Thyroid gland (tissue), 4 donors: Measurements from ENCODE around the gene SREBF1.

Source experiments
- POLR2A ChIP-seq, 2 donors: fragments of 450-650 bp; IDR thresholded peaks; one replicate each; pipeline ENCODE4 v1.6.1; 2017; ENCODE audit warnings: antibody characterized with exemption in 2 of 2, mild to moderate bottlenecking in 2 of 2, moderate library complexity in 1 of 2
- TF ChIP-seq, protein P1 (sequence below), 6 experiments: fragments of 200-600 bp in 3 of 6; fragments of 450-650 bp in 3 of 6; sonication (generic) in 3 of 6; IDR thresholded peaks; one replicate each; pipeline ENCODE4 v1.5.1; 2016 to 2019; ENCODE audit warnings: antibody characterized with exemption in 6 of 6, mild to moderate bottlenecking in 2 of 6, inconsistent platforms in 1 of 6, moderate library complexity in 1 of 6

DNA sequence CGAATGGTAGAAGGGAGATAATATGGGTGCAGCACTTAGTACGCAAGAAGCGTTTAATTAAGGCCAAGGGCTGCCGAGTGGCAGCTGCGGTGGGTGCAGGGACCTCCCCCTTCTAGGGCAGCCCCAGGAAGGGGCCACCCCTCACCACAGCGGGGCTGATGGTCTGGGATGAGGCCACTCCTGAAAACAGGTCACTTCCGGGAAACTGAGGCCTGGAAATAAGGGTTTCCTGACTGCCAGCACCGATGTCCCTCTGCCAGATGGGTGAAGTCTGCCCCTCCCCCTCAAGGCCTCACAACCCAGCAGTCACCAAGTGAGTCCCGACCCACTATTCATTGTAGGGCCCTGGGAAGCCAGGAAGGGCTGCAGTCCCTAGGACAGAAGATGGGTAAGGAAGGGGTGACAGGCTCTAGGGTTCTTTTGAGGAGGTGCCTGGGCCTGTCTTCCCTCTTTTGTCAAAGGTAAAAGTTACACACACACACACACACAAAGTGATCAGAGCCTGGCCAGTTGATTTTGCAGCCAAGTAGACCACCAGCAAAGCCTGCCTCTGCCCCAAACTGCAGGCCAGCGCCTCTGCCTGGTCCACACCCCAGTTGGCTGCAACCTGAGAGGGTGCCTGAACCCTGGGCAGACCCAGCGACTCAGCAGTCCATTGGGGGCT is 12.5 kb downstream of the SREBF1 start:
- TF ChIP-seq, protein P1, sequence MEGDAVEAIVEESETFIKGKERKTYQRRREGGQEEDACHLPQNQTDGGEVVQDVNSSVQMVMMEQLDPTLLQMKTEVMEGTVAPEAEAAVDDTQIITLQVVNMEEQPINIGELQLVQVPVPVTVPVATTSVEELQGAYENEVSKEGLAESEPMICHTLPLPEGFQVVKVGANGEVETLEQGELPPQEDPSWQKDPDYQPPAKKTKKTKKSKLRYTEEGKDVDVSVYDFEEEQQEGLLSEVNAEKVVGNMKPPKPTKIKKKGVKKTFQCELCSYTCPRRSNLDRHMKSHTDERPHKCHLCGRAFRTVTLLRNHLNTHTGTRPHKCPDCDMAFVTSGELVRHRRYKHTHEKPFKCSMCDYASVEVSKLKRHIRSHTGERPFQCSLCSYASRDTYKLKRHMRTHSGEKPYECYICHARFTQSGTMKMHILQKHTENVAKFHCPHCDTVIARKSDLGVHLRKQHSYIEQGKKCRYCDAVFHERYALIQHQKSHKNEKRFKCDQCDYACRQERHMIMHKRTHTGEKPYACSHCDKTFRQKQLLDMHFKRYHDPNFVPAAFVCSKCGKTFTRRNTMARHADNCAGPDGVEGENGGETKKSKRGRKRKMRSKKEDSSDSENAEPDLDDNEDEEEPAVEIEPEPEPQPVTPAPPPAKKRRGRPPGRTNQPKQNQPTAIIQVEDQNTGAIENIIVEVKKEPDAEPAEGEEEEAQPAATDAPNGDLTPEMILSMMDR (IDR thresholded peaks at IDR 0.05), result no peak
- no peak for TF ChIP-seq POLR2A (IDR thresholded peaks at IDR 0.05)
